Activated naive CD8-positive, alpha-beta T cell treated with anti-CD3 and anti-CD28 coated beads, Interleukin-2, amount 10 ng/mL, durations not matched to agents 7 days and 5 days (primary cell): ENCODE measurements around the gene SLC9C2. TPM values are rescaled to one million over a fixed set of nuclear protein-coding genes. Genes with fewer than 3 reads are reported as not detected.
"Not testable (repeated sequence)": the region's sequence is repeated elsewhere in the genome, so short reads cannot be mapped to it uniquely, and the experiment has no call there.

Source experiments
- ATAC-seq: fragments of 150-1000 bp; cut with Tn5 transposase; one replicate; pipeline ENCODE4 v1.10.0; 2021; ENCODE audit warnings: low read depth, moderate library complexity
- POLR2A ChIA-PET: fragments of 350-600 bp; sonication (Branson Sonifier 250); formaldehyde crosslinking; loops from one replicate; lab custom pipeline; 2021; ENCODE audit warnings: antibody characterized with exemption; lab: Charles Lee
- DNase-seq: peaks from one replicate; pipeline ENCODE4 v3.0.0; 2021
- H3K27ac Mint-ChIP-seq: one replicate; pipeline ENCODE4 v1.8.0; 2022; ENCODE audit warnings: mild to moderate bottlenecking, mixed read lengths
- H3K27me3 Mint-ChIP-seq: one replicate; pipeline ENCODE4 v1.8.0; 2022; ENCODE audit warnings: mild to moderate bottlenecking, moderate library complexity, mixed read lengths
- H3K36me3 Mint-ChIP-seq: one replicate; pipeline ENCODE4 v1.8.0; 2021; ENCODE audit warnings: mild to moderate bottlenecking, mixed read lengths
- H3K4me1 Mint-ChIP-seq: one replicate; pipeline ENCODE4 v1.8.0; 2021; ENCODE audit warnings: mixed read lengths
- H3K4me3 Mint-ChIP-seq: one replicate; pipeline ENCODE4 v1.8.0; 2022; ENCODE audit warnings: mild to moderate bottlenecking, moderate library complexity, mixed read lengths
- H3K9me3 Mint-ChIP-seq: one replicate; pipeline ENCODE4 v1.8.0; 2021; ENCODE audit warnings: mixed read lengths
- total RNA-seq, 2 experiments: library from RNA; stranded (reverse); gene quantifications; one replicate each; pipeline ENCODE4 v1.2.3, GENCODE V29; 2021

The SLC9C2 gene
- total RNA-seq, 2 experiments from 2014 or later = not detected

- H3K9me3 Mint-ChIP-seq, H3K27me3 Mint-ChIP-seq, ATAC-seq, H3K4me3 Mint-ChIP-seq, H3K36me3 Mint-ChIP-seq, DNase-seq, H3K4me1 Mint-ChIP-seq, POLR2A ChIA-PET, H3K27ac Mint-ChIP-seq: not testable (repeated sequence)
Measured at GRCh38 chr1:173613086-173613485, 10.2 kb upstream of the SLC9C2 start.

- peaks cover 11% of the 10 kb centered on the region for H3K9me3 Mint-ChIP-seq
- no peak for ATAC-seq
- H3K27ac Mint-ChIP-seq = no peak overlapping the region
- peaks cover 1% of the 10 kb centered on the region for H3K36me3 Mint-ChIP-seq
- H3K4me1 Mint-ChIP-seq = no peaks in the 10 kb centered on the region
- peaks cover 12% of the 10 kb centered on the region for H3K27me3 Mint-ChIP-seq
- H3K4me3 Mint-ChIP-seq = no peak overlapping the region
- POLR2A ChIA-PET = no interaction called here
- DNase-seq = no peak
Measured at GRCh38 chr1:173608503-173609216, 5.8 kb upstream of the SLC9C2 start.

GRCh38 chr1:173601588-173601987 lies 1.3 kb downstream of the SLC9C2 start:
- no peak for DNase-seq
- H3K27me3 Mint-ChIP-seq = peaks cover 17% of the 10 kb centered on the region
- H3K4me1 Mint-ChIP-seq = peaks cover 4% of the 10 kb centered on the region
- H3K36me3 Mint-ChIP-seq = no peaks in the 10 kb centered on the region
- ATAC-seq = no peak
- H3K4me3 Mint-ChIP-seq = no peak overlapping the region
- POLR2A ChIA-PET = no interaction called here
- no peak overlapping the region for H3K27ac Mint-ChIP-seq
- H3K9me3 Mint-ChIP-seq = peaks cover 3% of the 10 kb centered on the region

- no peaks in the 10 kb centered on the region for H3K36me3 Mint-ChIP-seq
- H3K27me3 Mint-ChIP-seq = peaks cover 11% of the 10 kb centered on the region
- ATAC-seq = no peak
- no peak overlapping the region for H3K27ac Mint-ChIP-seq
- H3K9me3 Mint-ChIP-seq = peaks cover 2% of the 10 kb centered on the region
- H3K4me3 Mint-ChIP-seq = no peak overlapping the region
- POLR2A ChIA-PET = no interaction called here
- no peaks in the 10 kb centered on the region for H3K4me1 Mint-ChIP-seq
- DNase-seq = no peak
Measured at GRCh38 chr1:173596097-173596825, 6.6 kb downstream of the SLC9C2 start.

GRCh38 chr1:173591138-173591537 lies 11.7 kb downstream of the SLC9C2 start:
- POLR2A ChIA-PET, ATAC-seq, H3K27ac Mint-ChIP-seq, DNase-seq, H3K9me3 Mint-ChIP-seq, H3K4me1 Mint-ChIP-seq, H3K36me3 Mint-ChIP-seq, H3K27me3 Mint-ChIP-seq, H3K4me3 Mint-ChIP-seq: not testable (repeated sequence)

- POLR2A ChIA-PET = no interaction called here
- H3K4me1 Mint-ChIP-seq = no peaks in the 10 kb centered on the region
- H3K27me3 Mint-ChIP-seq = peaks cover 6% of the 10 kb centered on the region
- H3K27ac Mint-ChIP-seq = no peak overlapping the region
- DNase-seq (no peak), ATAC-seq (no peak)
- peaks cover 1% of the 10 kb centered on the region for H3K36me3 Mint-ChIP-seq
- H3K9me3 Mint-ChIP-seq = no peaks in the 10 kb centered on the region
- no peak overlapping the region for H3K4me3 Mint-ChIP-seq
Measured at GRCh38 chr1:173590557-173590956, 12.3 kb downstream of the SLC9C2 start.

GRCh38 chr1:173581383-173582079 lies 21.3 kb downstream of the SLC9C2 start:
- H3K27me3 Mint-ChIP-seq = peaks cover 8% of the 10 kb centered on the region
- peaks cover under 1% of the 10 kb centered on the region for H3K36me3 Mint-ChIP-seq
- H3K4me3 Mint-ChIP-seq = no peak overlapping the region
- POLR2A ChIA-PET = no interaction called here
- no peaks in the 10 kb centered on the region for H3K9me3 Mint-ChIP-seq
- ATAC-seq (no peak), DNase-seq (no peak)
- H3K4me1 Mint-ChIP-seq = no peaks in the 10 kb centered on the region
- H3K27ac Mint-ChIP-seq = no peak overlapping the region

- Mint-ChIP-seq H3K27me3 (peaks cover 9% of the 10 kb centered on the region), H3K4me1 (no peaks in the 10 kb centered on the region), H3K27ac (no peak overlapping the region), H3K4me3 (no peak overlapping the region), H3K36me3 (no peaks in the 10 kb centered on the region), H3K9me3 (no peaks in the 10 kb centered on the region)
- POLR2A ChIA-PET = no interaction called here
- ATAC-seq (no peak), DNase-seq (no peak)
Measured at GRCh38 chr1:173580658-173581057, 22.2 kb downstream of the SLC9C2 start.

GRCh38 chr1:173580071-173580470 lies 22.8 kb downstream of the SLC9C2 start:
- H3K4me1 Mint-ChIP-seq = no peaks in the 10 kb centered on the region
- H3K27me3 Mint-ChIP-seq = peaks cover 10% of the 10 kb centered on the region
- no peak overlapping the region for H3K4me3 Mint-ChIP-seq
- POLR2A ChIA-PET = no interaction called here
- H3K27ac Mint-ChIP-seq = no peak overlapping the region
- no peaks in the 10 kb centered on the region for H3K36me3 Mint-ChIP-seq
- DNase-seq (no peak), ATAC-seq (no peak)
- no peaks in the 10 kb centered on the region for H3K9me3 Mint-ChIP-seq

GRCh38 chr1:173573596-173573995 lies 29.3 kb downstream of the SLC9C2 start:
- no peak for ATAC-seq
- H3K27ac Mint-ChIP-seq = no peak overlapping the region
- H3K4me3 Mint-ChIP-seq = no peak overlapping the region
- peaks cover 2% of the 10 kb centered on the region for H3K36me3 Mint-ChIP-seq
- peaks cover 6% of the 10 kb centered on the region for H3K27me3 Mint-ChIP-seq
- H3K9me3 Mint-ChIP-seq = no peaks in the 10 kb centered on the region
- H3K4me1 Mint-ChIP-seq = peaks cover 5% of the 10 kb centered on the region
- DNase-seq = no peak
- POLR2A ChIA-PET = no interaction called here

GRCh38 chr1:173572201-173572873 lies 30.5 kb downstream of the SLC9C2 start:
- ATAC-seq = no peak
- Mint-ChIP-seq H3K36me3 (peaks cover 2% of the 10 kb centered on the region), H3K4me3 (no peak overlapping the region), H3K27ac (no peak overlapping the region), H3K27me3 (peaks cover 8% of the 10 kb centered on the region), H3K4me1 (peaks cover 5% of the 10 kb centered on the region), H3K9me3 (peaks cover 4% of the 10 kb centered on the region)
- DNase-seq = no peak
- POLR2A ChIA-PET = no interaction called here

- Mint-ChIP-seq H3K36me3 (peaks cover 8% of the 10 kb centered on the region), H3K4me1 (peaks cover 5% of the 10 kb centered on the region), H3K27ac (no peak overlapping the region), H3K27me3 (peaks cover 10% of the 10 kb centered on the region), H3K9me3 (peaks cover 14% of the 10 kb centered on the region), H3K4me3 (no peak overlapping the region)
- DNase-seq (no peak), ATAC-seq (peak; percentile 42)
- POLR2A ChIA-PET = no interaction called here
Measured at GRCh38 chr1:173570370-173571007, 32.4 kb downstream of the SLC9C2 start.

GRCh38 chr1:173568483-173568882 lies 34.4 kb downstream of the SLC9C2 start:
- Mint-ChIP-seq H3K4me1 (peaks cover 5% of the 10 kb centered on the region), H3K4me3 (no peak overlapping the region), H3K27me3 (peaks cover 12% of the 10 kb centered on the region), H3K36me3 (peaks cover 8% of the 10 kb centered on the region), H3K27ac (no peak overlapping the region), H3K9me3 (peaks cover 19% of the 10 kb centered on the region)
- POLR2A ChIA-PET = no interaction called here
- DNase-seq (no peak), ATAC-seq (no peak)
